HuH-7.5 (cell line): Measurements from ENCODE around the gene MEMO1.
"Not testable (repeated sequence)": the region's sequence is repeated elsewhere in the genome, so short reads cannot be mapped to it uniquely, and the experiment has no call there.

Experiments used
- DNase-seq: peaks from one replicate; pipeline ENCODE4 v3.0.0; 2011; ENCODE audit warnings: low spot score

The MEMO1 gene

GRCh38 chr2:31998731-31999383, 12.0 kb downstream of the MEMO1 start:
- no peak for DNase-seq

- no peak for DNase-seq
Measured at GRCh38 chr2:31997653-31998052, 13.2 kb downstream of the MEMO1 start.

- DNase-seq: no peak
Measured at GRCh38 chr2:31996571-31997150, 14.1 kb downstream of the MEMO1 start.

DNA sequence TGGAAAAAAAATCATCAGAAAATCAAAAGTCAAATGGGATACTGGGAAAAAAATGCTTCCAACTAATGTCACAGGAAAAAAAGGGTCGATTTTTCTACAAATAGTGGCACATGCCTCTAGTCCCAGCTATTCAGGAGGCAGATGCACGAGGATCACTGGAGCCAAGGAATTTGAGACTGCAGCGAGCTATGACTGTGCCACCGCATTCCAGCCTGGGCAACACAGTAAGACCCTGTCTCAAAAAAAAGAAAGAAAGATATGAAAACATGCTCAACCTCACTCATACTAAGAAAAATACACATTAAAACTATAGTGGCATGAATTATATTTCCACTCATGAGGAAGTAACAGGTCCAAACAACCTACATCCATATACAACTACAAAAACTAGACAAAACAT, 17.9 kb downstream of the MEMO1 start:
- no peak for DNase-seq

GRCh38 chr2:31992025-31992579, 18.7 kb downstream of the MEMO1 start:
- DNase-seq: no peak

DNA sequence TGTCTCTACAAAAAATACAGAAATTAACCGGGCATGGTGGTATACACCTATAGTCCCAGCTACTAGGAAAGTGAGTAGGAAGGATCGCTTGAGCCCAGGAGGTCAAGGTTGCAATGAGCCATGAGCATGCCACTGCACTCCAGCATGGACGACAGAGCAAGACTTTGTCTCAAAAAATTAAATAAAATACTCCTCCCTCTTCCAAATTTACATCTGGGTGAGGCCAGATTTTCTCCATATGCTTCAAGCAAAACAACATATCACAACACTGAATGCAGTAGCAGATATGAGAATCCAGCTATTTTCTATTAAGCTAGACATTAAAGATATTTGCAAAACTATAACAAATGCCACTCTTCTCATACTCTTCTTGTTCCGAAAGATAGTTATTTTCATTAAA, 20.9 kb downstream of the MEMO1 start:
- DNase-seq: no peak

- no peak for DNase-seq
Measured at GRCh38 chr2:31987454-31988220, 23.2 kb downstream of the MEMO1 start.

DNA sequence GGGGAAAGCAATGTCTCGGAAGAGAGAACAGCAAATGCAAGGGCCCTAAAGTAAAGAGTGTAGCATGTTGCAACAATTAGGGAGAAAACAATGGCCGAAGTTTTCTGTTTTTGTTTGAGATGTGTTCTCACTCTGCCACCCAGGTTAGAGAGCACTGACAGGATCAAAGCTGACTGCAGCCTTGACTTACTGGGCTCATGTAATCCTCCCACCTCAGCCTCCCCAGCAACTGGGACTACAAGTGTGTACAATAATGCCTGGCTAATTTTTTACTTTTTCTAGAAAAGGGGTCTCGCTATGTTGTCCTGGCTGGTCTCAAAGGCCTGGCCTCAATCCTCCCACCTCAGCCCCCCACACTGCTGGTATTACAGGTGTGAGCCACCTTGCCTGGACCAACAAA, 23.9 kb downstream of the MEMO1 start:
- DNase-seq: no peak

DNA sequence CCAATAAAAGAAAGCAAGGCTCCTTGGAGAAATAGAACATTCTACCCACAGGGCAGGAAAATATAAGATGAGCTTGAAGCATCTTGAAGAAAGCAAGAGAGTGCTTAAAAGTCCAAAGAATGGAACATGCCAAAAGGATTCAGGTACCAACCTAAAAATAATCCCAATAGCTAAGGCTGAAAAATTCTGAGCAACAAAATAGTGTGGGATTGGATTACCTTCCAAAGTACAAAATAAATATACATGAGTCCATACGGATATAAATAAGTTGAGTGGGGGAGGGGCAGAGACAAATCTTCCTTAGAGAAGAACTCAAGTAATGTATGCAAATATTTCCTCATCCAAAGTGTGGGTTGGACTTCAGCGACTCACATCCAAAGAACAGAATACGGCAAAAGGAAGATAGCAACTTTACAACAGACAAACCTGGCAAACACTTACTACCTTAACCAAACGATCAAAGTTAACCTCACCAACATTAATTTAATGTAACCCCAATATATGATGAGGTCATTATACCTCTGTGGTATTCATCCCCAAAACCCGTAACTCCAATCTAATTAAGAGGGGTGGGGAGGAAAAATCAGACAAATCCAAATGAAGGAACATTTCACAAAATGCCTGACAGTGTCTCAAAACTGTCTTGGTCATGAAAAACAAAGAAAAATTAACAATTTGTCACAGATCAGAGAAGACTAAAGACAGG, 26.9 kb downstream of the MEMO1 start:
- no peak for DNase-seq

DNA sequence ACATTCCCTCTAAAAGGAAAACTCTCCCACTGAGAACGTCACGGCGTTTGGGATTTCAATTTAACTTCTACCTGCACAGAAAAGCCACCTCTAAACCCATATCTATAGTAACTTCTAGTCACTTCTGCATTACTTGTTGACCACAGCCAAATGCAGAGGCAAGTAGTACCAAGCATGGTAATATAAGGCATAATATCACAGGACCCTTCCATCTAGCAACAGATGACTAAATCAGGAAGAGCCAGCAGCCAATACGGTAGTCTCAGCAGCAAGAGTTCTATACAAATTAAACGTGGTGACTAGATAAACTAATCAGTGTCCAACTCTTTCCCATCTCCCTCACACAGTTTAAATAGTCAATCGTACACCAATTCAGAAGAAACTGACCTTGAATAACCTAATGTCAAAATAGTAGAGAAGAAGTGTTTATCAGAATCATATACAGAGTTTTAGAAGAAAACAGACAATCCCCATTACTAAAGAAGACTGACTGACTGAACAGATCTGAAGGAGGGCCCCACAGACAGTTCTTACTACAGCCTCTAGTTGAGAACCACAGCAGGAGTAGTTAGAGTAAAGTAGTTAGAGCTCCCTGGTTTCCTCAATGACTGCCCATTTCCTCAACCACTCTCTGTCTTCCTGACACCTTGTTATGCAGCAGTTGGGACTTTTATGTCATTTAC, 30.0 kb downstream of the MEMO1 start:
- no peak for DNase-seq

- DNase-seq: no peak
Measured at GRCh38 chr2:31979956-31980355, 30.9 kb downstream of the MEMO1 start.

DNA sequence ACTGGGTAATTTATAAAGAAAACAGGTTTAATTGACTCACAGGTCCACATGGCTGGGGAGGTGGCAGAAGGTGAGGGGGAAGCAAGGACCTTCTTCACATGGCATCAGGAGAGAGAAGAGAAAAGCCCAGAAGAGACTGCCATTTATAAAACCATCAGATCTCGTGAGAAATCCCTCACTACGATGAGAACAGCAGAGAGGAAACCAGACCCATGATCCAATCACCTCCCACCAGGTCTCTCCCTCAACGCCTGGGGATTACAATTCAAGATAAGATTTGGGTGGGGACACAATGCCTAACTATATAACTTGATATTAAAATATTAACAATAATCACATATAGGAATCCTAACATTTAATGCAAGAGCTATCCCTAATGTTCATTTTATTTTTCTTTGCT, 31.8 kb downstream of the MEMO1 start:
- DNase-seq: no peak

DNA sequence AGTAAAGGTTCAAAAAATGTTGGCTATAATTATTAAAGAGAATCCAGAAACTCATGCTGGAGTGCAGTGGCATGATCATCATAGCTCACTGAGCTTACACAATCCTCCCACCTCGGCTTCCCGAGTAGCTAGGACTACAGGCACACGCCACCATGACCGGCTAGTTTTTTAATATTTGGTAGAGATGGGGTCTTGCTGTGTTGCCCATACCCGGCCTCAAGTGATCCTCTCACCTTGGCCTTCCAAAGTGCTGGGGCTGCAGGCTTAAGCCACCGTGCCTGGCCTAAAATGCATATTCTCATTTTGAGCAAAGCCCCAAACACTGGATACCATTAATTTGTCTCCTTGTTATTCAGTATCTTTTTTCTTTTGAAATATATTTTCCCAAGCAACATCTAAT, 32.4 kb downstream of the MEMO1 start:
- no peak for DNase-seq

GRCh38 chr2:31973665-31974064, 37.1 kb downstream of the MEMO1 start:
- DNase-seq: no peak

GRCh38 chr2:31972059-31972458, 38.7 kb downstream of the MEMO1 start:
- DNase-seq: no peak

DNA sequence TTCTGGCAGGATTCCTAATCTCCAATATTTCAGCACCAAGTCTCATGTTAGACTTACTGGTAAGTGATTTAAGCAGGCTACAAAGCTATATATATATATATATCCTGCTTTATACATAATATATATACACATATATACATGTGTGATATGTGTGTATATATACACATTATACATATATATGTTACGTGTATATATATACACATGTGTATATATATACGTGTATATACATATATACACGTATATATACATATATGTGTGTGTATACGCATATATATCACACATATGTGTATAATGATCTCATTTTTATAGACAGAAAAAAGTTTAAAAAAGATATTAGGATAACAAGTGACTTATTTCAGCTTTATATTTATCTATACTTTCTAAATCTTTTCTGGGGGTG, 41.6 kb downstream of the MEMO1 start:
- no peak for DNase-seq

GRCh38 chr2:31967790-31968189, 43.0 kb downstream of the MEMO1 start:
- no peak for DNase-seq

GRCh38 chr2:31966402-31966801, 44.4 kb downstream of the MEMO1 start:
- DNase-seq: not testable (repeated sequence)

- no peak for DNase-seq
Measured at GRCh38 chr2:31965094-31965493, 45.7 kb downstream of the MEMO1 start.

DNA sequence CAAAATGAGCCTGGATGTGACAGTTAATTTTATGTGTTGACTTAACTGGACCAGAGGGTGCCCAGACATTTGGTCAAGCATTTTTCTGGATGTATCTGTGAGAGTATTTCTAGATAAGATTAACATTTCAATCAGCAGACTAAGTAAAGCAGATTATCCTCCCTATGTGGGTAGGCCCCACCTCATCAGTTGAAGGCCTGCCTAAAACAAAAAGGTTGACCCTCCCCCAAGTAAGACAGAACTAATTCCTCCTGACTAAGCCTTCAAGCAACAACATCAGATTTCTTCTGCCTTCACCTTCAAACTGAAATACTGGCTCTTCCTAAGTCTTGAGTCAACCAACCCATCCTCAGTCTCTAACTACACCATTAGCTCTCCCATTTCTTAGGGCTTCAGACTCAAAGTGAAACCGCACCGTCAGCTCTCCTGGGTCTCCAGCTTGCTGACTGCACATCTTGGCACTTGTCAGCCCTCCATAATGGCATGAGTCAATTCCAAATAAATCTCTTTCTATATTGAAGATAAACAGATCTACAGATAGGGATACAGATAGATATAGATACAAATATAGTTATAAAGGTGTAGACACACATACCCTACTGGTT, 47.9 kb downstream of the MEMO1 start:
- DNase-seq: no peak

DNA sequence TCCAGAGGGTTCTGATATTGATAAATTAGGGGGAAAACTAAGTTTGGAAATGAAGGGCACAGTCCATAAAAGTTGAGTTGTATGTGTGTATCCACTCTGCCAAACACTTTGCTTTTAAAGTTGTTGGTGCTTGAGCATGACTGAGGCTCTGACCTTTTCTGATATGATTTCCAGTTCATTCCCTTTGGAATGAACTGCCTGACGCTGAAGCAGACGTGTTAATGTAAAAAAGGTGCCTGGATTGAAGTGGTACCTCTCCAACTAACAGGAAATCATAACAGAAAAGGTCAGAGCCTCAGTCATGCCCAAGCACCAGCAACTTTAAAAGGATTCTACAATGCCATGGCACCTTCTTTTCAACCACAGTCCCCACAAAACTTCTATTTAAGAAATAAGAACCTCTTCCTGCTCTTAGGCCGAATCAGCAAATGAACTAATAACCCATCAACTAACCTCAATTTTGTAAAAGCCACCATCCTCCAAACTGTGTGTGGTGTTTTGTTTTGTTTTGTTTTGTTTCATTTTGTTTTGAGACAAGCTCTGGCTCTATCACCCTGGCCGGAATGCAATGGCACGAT, 52.6 kb downstream of the MEMO1 start:
- DNase-seq: no peak
